OCI-M1 (cell line): ENCODE measurements around the gene SEMA7A.

Experiments
- DNase-seq: peaks from one replicate; lab custom pipeline; 2025; lab: John Stamatoyannopoulos, UW

Gene SEMA7A

GRCh38 chr15:74430510-74430951, 3.2 kb downstream of the SEMA7A start:
- no peak for DNase-seq

GRCh38 chr15:74429781-74430400, 3.9 kb downstream of the SEMA7A start:
- no peak for DNase-seq

- no peak for DNase-seq
Measured at GRCh38 chr15:74428970-74429780, 4.6 kb downstream of the SEMA7A start.

- no peak for DNase-seq
Measured at GRCh38 chr15:74428442-74428787, 5.3 kb downstream of the SEMA7A start.

GRCh38 chr15:74427607-74428441, 5.9 kb downstream of the SEMA7A start:
- no peak for DNase-seq

- DNase-seq: no peak
Measured at GRCh38 chr15:74426404-74427281, 7.1 kb downstream of the SEMA7A start.

- DNase-seq: peak; percentile 19
Measured at GRCh38 chr15:74425630-74426029, 8.1 kb downstream of the SEMA7A start.

- no peak for DNase-seq
Measured at GRCh38 chr15:74424901-74425528, 8.7 kb downstream of the SEMA7A start.

GRCh38 chr15:74423431-74424257, 10.1 kb downstream of the SEMA7A start:
- peak; percentile 43 for DNase-seq

GRCh38 chr15:74422652-74423430, 10.9 kb downstream of the SEMA7A start:
- DNase-seq: no peak

- no peak for DNase-seq
Measured at GRCh38 chr15:74422265-74422651, 11.5 kb downstream of the SEMA7A start.

GRCh38 chr15:74421302-74422245, 12.2 kb downstream of the SEMA7A start:
- no peak for DNase-seq

- no peak for DNase-seq
Measured at GRCh38 chr15:74420193-74420905, 13.4 kb downstream of the SEMA7A start.

GRCh38 chr15:74419432-74419831, 14.3 kb downstream of the SEMA7A start:
- no peak for DNase-seq

GRCh38 chr15:74418575-74419338, 15.0 kb downstream of the SEMA7A start:
- no peak for DNase-seq

GRCh38 chr15:74417670-74418069, 16.1 kb downstream of the SEMA7A start:
- no peak for DNase-seq

- DNase-seq: no peak
Measured at GRCh38 chr15:74417225-74417624, 16.5 kb downstream of the SEMA7A start.
